SJSA1 (cell line): Measurements from ENCODE around the gene PCP2. TPM values are rescaled to one million over a fixed set of nuclear protein-coding genes. Genes with fewer than 3 reads are reported as not detected.

Experiments used
- DNase-seq, 2 experiments: peaks; one replicate each; pipeline ENCODE4 v3.0.0-alpha.2; 2015 to 2020; ENCODE audit warnings: low spot score in 2 of 2, low read depth in 1 of 2
- H3K27ac ChIP-seq: fragments of 250-450 bp; sonication (Bioruptor Pico); 2 replicates; pipeline ENCODE4 v1.5.1; 2020; ENCODE audit warnings: mild to moderate bottlenecking, moderate library complexity
- H3K27me3 ChIP-seq: fragments of 250-450 bp; sonication (Bioruptor Pico); replicated peaks from 2 replicates; pipeline ENCODE4 v1.5.1; 2020; ENCODE audit warnings: mild to moderate bottlenecking, moderate library complexity
- H3K36me3 ChIP-seq: fragments of 250-450 bp; sonication (Bioruptor Pico); 2 replicates; pipeline ENCODE4 v1.5.1; 2020; ENCODE audit warnings: mild to moderate bottlenecking
- H3K4me1 ChIP-seq: fragments of 250-450 bp; sonication (Bioruptor Pico); replicated peaks from 2 replicates; pipeline ENCODE4 v1.6.1; 2021; ENCODE audit warnings: mild to moderate bottlenecking
- H3K4me3 ChIP-seq: fragments of 250-450 bp; sonication (Bioruptor Pico); 2 replicates; pipeline ENCODE4 v1.5.1; 2020; ENCODE audit warnings: mild to moderate bottlenecking
- H3K9me3 ChIP-seq: fragments of 250-450 bp; sonication (Bioruptor Pico); replicated peaks from 2 replicates; pipeline ENCODE4 v1.5.1; 2020; ENCODE audit warnings: mild to moderate bottlenecking
- total RNA-seq: library from RNA; depleted of rRNA; stranded (reverse); fragments of >200 nt; shearing (Covaris generic); gene quantifications from 2 replicates; pipeline ENCODE4 v1.2.3, GENCODE V29; 2014

Gene PCP2
- total RNA-seq, 1 experiment from 2014 or later, result not detected

GRCh38 chr19:7639863-7640348, 6.4 kb upstream of the PCP2 start:
- Histone ChIP-seq H3K27ac (no peak overlapping the region), H3K36me3 (no peaks in the 10 kb centered on the region), H3K9me3 (no peaks in the 10 kb centered on the region; the same call in 1 of the 2 replicates), H3K4me3 (no peak overlapping the region), H3K27me3 (peaks cover 26% of the 10 kb centered on the region), H3K4me1 (no peaks in the 10 kb centered on the region)
- no peak for DNase-seq

GRCh38 chr19:7638802-7639465, 5.4 kb upstream of the PCP2 start:
- H3K27ac ChIP-seq, result no peak overlapping the region
- no peaks in the 10 kb centered on the region for H3K4me1 ChIP-seq
- no peaks in the 10 kb centered on the region; the same call in 1 of the 2 replicates for H3K9me3 ChIP-seq
- H3K36me3 ChIP-seq, result no peaks in the 10 kb centered on the region
- H3K4me3 ChIP-seq, result no peak overlapping the region
- no peak for DNase-seq
- H3K27me3 ChIP-seq, result peaks cover 31% of the 10 kb centered on the region

GRCh38 chr19:7637374-7638256, 4.1 kb upstream of the PCP2 start:
- Histone ChIP-seq H3K27ac (no peak overlapping the region), H3K4me3 (no peak overlapping the region), H3K9me3 (no peaks in the 10 kb centered on the region; the same call in 1 of the 2 replicates), H3K36me3 (no peaks in the 10 kb centered on the region), H3K4me1 (no peaks in the 10 kb centered on the region), H3K27me3 (peaks cover 31% of the 10 kb centered on the region)
- no peak for DNase-seq

GRCh38 chr19:7636691-7637373, 3.3 kb upstream of the PCP2 start, which contains the start of gene STXBP2:
Gene STXBP2 (plus strand): TSS chr19:7637110. CDS start chr19:7637150, 40 bp downstream.
- no peak within 1 kb of the TSS for H3K27ac ChIP-seq
- 0 out of 2 replicates have a peak, but pooled peaks cover 3% of the 10 kb centered on the region for H3K36me3 ChIP-seq
- peaks cover 31% of the 10 kb centered on the region for H3K27me3 ChIP-seq
- H3K4me1 ChIP-seq, result no peaks in the 10 kb centered on the region
- DNase-seq, result no peak
- no peaks in the 10 kb centered on the region; the same call in 1 of the 2 replicates for H3K9me3 ChIP-seq
- H3K4me3 ChIP-seq, result no peak within 1 kb of the TSS

GRCh38 chr19:7636317-7636690, 2.8 kb upstream of the PCP2 start:
- no peak overlapping the region for H3K27ac ChIP-seq
- DNase-seq, result no peak
- peaks cover 31% of the 10 kb centered on the region for H3K27me3 ChIP-seq
- H3K4me3 ChIP-seq, result no peak overlapping the region
- H3K4me1 ChIP-seq, result no peaks in the 10 kb centered on the region
- 0 out of 2 replicates have a peak, but pooled peaks cover 3% of the 10 kb centered on the region for H3K36me3 ChIP-seq
- H3K9me3 ChIP-seq, result no peaks in the 10 kb centered on the region; the same call in 1 of the 2 replicates

GRCh38 chr19:7635670-7636069, 2.2 kb upstream of the PCP2 start:
- Histone ChIP-seq H3K36me3 (0 out of 2 replicates have a peak, but pooled peaks cover 3% of the 10 kb centered on the region), H3K27ac (no peak overlapping the region), H3K27me3 (peaks cover 31% of the 10 kb centered on the region), H3K4me3 (no peak overlapping the region), H3K4me1 (peaks cover 3% of the 10 kb centered on the region), H3K9me3 (no peaks in the 10 kb centered on the region; the same call in 1 of the 2 replicates)
- no peak for DNase-seq

- no peak for DNase-seq
Observed at GRCh38 chr19:7632340-7633203, 947 bp downstream of the PCP2 start.

GRCh38 chr19:7631577-7631976, 1.9 kb downstream of the PCP2 start:
- Histone ChIP-seq H3K4me1 (peaks cover 16% of the 10 kb centered on the region), H3K27ac (no peak overlapping the region), H3K4me3 (no peak overlapping the region), H3K36me3 (peaks cover 18% of the 10 kb centered on the region), H3K9me3 (no peaks in the 10 kb centered on the region), H3K27me3 (peaks cover 16% of the 10 kb centered on the region)
- DNase-seq, result no peak

More at GRCh38 chr19:7632340-7633203, 947 bp downstream of the PCP2 start:
- H3K27me3 ChIP-seq, result peaks cover 26% of the 10 kb centered on the region
- peaks cover 16% of the 10 kb centered on the region for H3K4me1 ChIP-seq
- H3K27ac ChIP-seq, result no peak overlapping the region
- peaks cover 9% of the 10 kb centered on the region for H3K36me3 ChIP-seq
- H3K9me3 ChIP-seq, result no peaks in the 10 kb centered on the region
- no peak overlapping the region for H3K4me3 ChIP-seq

GRCh38 chr19:7629347-7630054, 4.0 kb downstream of the PCP2 start, which contains the start of the genes PET100 and XAB2:
Gene PET100 (plus strand): TSS chr19:7629793. CDS start chr19:7629834, 41 bp downstream.
Gene XAB2 (minus strand): TSS chr19:7629545. CDS start chr19:7629527, 18 bp downstream.
- Histone ChIP-seq H3K9me3 (no peaks in the 10 kb centered on the region), H3K27ac (peak within 1 kb of the TSS; percentile 81), H3K27me3 (peaks cover 5% of the 10 kb centered on the region; the same call in 1 of the 2 replicates), H3K36me3 (peaks cover 32% of the 10 kb centered on the region), H3K4me3 (peak within 1 kb of the TSS; percentile 69), H3K4me1 (peaks cover 16% of the 10 kb centered on the region)
- DNase-seq, result peak; percentile 97 to 98

GRCh38 chr19:7628589-7629311, 4.8 kb downstream of the PCP2 start:
- Histone ChIP-seq H3K4me3 (peak overlapping the region; percentile 69), H3K4me1 (peaks cover 16% of the 10 kb centered on the region), H3K9me3 (no peaks in the 10 kb centered on the region), H3K27me3 (no peaks in the 10 kb centered on the region), H3K36me3 (peaks cover 36% of the 10 kb centered on the region), H3K27ac (peak overlapping the region; percentile 55)
- DNase-seq, result no peak

- Histone ChIP-seq H3K4me3 (no peak overlapping the region), H3K27ac (no peak overlapping the region), H3K27me3 (no peaks in the 10 kb centered on the region), H3K36me3 (peaks cover 48% of the 10 kb centered on the region), H3K9me3 (no peaks in the 10 kb centered on the region), H3K4me1 (peaks cover 16% of the 10 kb centered on the region)
- no peak for DNase-seq
Observed at GRCh38 chr19:7627166-7627565, 6.4 kb downstream of the PCP2 start.
